HG03460 (cell line): ENCODE results near the gene MYLK.
"Not testable (repeated sequence)": the region's sequence is repeated elsewhere in the genome, so short reads cannot be mapped to it uniquely, and the experiment has no call there.

Experiments used
- ATAC-seq: cut with Tn5 transposase; IDR thresholded peaks from one replicate; pipeline ENCODE4 v1.9.1; 2021; ENCODE audit not compliant: unreplicated experiment

Gene MYLK

DNA sequence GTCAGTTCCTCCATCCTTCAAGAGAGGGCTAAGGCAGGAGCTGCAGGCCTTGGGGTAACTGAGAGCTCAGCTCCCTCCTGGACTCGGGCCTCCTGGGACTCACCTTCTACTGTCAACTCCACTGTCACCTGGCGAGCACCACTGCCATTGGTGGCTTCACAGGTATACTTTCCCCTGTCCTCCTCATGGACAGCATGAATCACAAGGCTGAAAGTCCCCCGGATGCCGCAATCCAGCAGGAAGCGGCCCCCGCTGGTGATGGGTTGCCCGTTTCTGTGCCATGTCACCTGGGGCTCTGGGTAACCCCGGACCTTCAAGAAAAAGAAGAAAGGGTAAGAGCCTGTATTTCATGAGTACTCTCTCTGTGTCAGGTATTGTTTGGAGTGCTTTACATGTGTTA lies 131.9 kb downstream of the MYLK start:
- no peak for ATAC-seq

DNA sequence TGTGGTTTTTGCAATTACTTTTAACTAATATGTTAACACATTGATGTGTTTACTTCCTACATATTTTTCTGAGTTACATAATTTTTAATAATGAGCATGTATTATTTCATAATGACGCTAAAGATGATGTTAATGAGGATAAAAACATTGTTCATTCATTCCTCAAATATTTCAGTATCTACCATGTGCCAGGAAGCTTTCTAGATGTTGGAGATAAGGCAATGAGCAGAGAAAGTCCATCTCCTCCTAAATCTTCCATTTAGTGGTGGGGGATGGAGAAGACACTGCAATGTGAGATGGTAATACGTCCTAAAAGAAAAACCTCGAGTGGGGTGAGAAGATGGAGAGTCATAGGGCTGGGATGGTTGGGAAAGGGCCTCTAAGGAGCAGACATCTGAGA lies 132.7 kb downstream of the MYLK start:
- ATAC-seq, result no peak

DNA sequence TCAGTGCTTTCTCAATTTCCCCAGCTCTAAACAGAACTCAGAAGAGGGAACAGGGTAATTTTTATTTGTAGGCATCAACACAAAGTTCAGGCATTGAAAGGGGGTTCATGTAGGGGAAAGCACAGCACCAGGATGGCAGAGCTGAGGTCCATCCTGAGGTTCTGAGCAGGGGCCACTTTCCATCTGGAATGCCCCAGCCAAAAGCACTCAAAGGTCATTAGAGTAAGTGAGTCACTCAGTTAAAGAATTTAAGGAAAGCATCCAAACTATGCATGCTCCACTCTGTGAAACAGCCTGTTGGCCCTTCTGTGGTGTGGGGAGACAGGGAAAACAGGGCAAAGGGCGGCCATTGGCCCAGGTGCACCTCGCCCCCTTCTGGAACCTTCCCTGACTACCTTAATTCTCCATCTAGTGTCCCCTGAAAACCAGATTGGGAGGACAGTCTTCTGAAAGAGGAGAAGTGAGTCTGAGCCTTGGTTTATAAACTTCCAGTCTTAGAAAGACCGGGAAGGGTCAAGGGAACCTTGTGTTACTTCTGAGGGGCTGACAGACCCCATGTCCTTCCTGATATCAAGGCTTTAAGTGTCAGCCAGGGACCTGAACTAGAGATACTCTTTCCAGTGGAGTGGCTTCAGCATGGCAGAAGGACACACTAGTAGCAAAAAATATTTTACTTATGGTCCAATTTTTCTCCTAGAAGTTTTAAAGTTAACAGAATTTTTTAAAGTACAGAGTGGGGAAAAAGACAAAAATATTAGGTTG lies 133.3 kb downstream of the MYLK start:
- ATAC-seq, result no peak

DNA sequence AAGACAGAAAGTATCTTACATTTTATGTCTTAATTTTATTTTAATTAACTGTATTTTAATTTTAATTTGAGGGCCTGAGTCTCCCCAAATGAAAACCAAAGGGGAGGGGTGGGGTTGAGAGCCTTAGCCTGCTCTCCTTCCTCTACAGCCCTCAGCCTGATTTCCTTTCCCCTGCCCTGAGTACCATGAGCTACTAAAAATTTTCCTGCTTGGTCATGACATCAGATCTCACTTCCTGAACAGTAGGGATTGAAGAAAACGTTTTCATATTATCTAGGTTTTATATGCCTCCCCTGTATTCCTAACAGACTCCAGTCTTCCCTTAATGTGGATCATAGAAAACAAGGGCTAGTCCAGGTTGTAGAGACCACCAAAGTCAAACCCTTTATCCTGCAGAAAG lies 133.9 kb downstream of the MYLK start:
- no peak for ATAC-seq

DNA sequence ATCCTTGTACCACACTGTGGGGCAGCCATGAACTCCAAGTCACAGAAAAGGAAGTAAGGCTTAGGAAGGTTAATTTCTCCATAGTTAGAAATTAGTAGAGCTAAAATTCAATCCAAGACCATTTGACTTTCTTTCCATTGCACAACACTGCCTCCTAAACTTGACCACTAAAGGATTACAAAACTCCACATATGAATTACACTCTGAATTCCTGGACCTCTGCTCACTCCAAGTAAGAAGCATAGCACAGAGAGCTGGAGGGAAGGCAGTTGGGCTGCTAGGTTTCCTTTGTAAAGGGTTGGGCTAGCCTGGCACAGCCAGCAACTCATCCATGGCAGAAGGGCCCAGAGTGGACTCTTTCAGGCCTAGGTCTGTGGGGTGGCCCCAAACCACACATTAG lies 134.4 kb downstream of the MYLK start:
- ATAC-seq, result no peak

DNA sequence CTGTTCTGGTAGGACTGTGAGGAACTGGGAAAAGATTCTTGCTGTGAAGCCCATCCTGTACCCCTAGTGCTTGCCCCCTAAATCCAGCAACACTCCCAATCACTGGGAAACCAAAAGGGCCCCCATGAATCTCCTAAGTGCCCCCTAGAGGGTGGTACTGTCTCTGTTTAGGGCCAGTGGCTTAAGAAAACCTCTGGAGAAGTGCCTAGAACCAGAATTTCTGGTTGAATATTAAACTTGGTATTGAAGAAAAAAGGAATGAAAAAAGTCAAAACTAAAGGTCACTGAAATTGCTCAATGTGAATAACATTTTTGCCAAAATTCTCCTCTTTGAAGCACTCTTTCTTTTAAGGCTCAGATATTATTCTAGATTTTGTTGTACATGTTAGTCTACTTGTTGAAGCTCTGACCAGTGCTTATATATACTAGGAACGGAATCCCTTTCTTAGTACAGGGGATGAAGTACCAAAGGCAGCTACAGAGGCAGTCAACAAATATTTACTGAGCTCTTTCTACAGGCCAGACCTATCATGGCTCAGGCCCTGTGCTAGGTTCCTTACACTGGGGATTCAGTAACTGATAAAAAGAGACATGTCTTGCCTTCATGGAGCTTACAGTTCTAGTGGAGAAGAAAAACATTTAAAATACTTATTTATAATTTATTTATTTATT lies 138.8 kb downstream of the MYLK start:
- ATAC-seq, result no peak

DNA sequence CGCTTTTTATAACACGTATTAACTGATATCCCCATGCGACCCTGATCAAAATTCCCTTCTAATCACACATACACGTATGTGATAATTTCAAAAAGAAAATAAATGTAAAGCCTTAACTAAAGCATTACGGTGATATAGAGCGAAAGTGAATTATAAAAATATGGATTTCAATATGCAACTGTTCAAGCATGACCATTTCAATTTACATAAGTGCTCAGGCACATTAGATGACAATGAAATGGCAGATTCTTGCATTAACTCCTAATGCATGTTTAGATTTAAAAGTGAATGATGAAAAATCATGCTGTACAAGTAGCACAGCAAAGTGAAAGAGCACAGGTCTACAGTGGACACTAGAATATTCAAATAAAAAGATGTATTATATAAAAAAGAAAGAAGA lies 140.1 kb downstream of the MYLK start:
- ATAC-seq, result no peak

DNA sequence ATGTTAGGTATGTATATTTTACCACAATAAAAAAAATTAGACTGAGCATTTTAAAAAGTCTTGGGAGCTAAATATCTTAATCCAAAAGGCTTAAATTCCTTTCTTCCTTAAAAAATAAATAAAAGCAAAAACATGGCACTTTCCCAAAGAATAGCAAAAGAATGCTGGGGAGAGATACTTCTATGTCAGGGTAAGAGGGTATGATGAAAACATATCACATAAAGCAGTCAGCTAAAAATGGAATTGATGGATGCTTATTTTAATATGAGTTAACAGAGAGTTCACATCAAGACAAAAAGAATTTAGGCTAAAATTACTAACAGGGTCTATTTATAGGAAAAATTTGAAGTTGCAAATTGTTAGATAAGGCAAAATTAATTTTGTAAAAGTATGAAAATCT lies 141.0 kb downstream of the MYLK start:
- no peak for ATAC-seq

DNA sequence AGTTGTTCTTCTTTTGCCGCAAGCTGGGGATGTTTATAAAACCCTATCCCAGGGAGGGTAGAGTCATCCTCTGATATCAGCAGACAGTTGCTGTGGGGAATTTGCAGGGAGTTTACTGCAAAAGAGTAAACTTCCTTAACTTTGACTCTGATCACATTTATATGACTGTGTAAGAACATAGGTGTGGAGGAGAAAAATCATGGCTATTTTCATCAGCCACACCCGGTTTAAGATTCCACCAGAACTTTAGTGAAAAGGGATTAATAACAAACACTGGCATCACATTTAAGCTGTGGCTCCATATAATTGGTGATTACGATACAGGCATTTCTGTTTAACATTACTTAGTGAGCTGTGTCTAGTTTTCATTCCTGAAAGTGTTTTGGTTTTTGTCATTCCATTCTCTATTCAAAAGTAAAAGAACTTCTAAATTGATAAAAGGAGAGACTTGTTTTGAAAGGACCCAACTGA lies 143.1 kb downstream of the MYLK start:
- no peak for ATAC-seq

DNA sequence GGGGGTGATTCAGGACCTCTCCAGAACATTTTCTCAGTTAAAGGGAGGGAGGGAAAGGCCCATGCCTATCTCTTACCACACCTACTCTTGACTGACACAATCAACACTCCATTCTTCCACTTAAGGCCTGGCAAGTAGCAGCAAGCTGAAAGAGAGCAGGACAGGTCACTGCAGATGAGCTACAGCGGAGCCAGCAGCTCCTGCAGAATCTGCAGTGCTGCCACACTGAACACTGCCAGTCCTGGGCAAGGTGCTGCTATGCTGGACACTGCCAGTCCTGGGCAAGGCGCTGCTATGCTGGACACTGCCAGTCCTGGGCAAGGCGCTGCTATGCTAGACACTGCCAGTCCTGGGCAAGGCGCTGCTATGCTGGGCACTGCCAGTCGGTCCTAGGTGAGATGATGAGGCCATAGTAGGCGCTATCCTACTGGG lies 143.7 kb downstream of the MYLK start:
- ATAC-seq, result no peak

DNA sequence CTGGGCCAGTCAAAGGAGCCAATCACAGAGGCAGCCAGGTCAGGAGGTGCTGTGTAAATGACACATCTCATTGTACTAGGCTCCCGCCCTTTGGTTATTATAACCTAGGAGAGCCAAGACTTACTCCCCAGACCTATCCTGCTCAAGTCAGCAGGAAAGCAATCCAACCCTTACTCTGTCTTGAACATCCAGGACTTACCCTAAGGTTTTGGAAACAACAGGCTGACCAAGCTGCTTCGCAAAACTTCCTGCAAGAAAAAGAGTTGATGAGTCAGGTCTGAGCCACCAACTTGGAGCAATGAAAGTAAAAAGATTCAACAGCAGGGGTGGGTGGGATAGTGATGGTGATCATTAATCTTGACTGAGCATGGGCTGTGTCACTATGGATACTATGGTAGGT lies 144.4 kb downstream of the MYLK start:
- no peak for ATAC-seq

DNA sequence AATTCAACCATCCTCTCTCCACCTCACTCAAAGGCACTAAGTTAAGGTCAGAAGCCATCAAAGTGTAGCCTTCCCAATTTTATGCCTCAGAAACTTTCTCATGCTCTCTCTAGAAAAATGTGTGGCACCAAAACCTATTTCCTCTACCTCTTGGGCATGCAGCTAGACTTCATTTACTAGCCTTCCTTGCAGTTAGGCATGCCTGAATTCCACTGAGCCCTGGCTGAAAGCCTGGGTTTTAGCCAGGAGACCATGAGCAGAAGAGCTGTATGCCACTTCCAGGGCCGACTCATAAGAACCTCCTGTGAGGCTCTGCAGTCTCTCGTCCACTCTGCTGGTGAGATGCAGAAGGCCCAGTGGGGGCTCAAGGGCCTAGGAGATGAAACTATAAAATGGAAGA lies 145.0 kb downstream of the MYLK start:
- no peak for ATAC-seq

DNA sequence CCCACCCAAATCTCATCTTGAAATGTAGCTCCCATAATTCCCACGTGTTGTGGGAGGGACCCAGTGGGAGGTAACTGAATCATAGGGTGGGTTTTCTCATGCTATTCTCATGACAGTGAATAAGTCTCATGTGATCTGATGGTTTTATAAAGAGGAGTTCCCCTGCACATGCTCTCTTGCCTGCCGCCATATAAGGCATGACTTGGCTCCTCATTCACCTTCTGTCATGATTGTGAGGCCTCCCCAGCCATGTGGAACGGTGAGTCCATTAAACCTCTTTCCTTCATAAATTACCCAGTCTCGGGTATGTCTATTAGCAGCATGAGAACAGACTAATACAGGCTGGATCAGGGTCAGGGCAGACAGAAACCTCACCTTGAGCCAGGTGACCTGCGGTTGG lies 145.6 kb downstream of the MYLK start:
- ATAC-seq, result not testable (repeated sequence)

DNA sequence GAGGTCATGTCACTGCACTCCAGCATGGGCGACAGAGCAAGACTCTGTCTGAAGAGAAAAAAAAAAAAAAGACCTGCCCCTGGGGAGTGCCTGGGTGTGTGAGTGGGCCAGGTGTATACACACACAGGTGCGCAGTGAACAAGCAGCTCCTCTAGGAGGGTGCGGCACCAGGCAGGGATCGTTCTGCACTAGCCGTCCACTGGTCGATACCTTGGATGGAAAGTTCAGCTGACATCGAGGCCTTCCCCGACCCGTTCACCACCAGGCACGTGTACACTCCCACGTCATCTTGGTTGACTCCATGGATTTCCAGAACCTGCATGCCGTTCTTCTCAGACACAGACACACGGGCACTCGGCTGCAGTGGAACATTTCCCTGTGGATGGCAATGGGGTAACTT lies 147.0 kb downstream of the MYLK start:
- ATAC-seq, result no peak

DNA sequence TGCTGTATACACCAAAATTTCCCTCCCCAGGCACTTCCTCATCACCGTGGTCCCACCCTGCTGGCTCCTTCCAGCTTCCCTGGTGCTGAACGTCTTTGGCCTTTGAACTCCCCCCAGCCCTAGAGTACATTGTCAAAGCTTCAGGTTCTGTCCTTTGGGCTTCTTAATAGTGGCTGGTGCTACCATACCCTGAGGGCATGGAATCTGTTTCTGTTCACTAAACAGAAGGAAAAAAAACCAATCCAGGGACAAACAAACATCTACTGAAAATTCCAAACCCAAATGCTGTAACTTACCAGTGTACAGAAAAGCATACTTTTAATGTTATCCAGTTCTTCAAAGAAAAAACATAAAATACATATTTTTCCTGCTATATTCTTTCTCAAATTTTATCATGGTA lies 148.7 kb downstream of the MYLK start:
- ATAC-seq, result no peak

DNA sequence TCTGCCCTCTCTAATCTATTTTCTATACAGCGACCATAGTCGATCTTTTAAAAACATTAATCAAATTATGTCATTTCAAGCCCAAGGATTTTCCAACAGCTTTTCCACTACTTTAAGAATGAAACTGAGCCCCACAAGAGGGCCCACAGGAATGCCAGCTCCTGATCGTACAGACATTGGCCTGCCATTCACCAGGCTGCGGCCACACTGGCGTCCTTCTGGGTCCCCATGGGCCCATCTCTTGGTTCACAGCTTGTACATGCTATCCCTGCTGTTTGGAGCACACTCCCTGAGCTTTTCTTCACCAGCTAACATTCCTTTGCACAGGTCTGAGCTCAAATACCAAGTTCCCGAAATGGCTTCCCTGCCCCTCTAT lies 149.6 kb downstream of the MYLK start:
- ATAC-seq, result no peak

DNA sequence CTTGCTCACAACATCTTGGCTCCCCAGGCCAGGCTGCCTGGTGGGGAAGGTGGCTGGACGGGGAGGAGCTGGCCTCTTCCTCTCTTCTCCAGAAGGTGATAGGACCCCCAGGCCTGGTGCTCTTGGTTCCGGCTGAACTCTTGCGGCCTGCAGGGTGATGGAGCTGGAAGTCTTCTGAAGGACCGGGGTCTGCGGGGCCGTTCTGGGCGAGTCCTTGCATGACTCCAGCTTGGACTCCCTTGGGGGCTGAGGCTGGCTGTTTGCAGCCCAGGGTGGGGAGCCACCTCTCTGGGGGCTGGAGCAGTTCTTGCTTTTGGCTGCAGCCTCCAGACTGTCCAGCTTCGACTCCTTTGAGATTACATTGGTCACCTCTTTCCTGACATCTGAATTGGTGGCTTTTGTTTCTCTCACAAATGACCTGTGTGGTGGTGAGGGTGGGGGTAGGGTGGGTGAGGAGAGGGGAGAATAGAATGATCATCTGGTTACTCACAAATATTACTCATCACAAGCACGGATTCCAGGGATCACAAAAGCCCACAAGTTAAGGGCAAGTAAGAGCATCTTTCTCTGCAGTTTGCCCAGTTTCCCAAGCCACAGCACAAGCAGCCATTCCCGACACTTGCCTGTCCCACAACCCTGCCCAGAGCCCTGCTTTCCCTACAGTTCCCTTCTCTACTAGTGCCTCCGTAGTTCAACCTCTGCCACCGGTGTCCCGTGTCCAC lies 150.2 kb downstream of the MYLK start:
- no peak for ATAC-seq

DNA sequence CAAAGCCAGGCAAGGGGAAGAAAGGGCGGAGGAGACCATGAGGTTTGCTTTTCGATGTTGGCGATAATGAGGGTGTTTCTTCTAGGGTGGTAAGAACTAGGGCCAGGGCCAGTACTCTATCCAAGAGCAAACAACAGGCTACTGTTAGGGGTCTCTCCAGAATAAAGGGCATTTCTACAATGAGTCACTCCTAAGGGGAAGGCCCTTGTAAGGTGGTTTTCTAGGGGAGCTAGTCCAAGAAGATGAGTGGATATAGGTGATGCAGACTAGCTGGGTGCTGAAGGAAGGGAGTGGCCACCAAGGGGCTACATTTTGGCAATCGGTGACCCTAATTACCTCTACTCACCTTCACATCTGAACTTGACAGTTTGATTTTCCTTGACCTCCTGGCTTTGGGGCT lies 150.8 kb downstream of the MYLK start:
- ATAC-seq, result no peak

DNA sequence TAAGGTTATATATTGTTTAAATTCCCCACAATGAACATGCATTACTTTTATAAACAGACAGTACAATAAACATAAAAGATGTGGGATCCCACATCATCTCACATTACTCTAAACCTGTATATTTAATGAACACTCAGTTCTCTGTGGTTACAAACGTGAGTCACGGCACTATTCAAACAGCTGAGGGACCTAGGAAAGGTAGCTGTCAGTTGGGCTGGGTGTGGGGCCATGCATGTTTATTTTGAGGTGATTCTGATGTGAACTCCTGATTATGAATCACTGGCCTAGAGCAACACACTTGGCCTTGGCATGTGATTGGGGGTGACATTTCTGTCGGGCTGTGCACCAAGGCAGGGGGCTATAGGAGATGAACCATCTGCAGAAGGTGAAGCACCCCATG lies 151.7 kb downstream of the MYLK start:
- ATAC-seq, result no peak

DNA sequence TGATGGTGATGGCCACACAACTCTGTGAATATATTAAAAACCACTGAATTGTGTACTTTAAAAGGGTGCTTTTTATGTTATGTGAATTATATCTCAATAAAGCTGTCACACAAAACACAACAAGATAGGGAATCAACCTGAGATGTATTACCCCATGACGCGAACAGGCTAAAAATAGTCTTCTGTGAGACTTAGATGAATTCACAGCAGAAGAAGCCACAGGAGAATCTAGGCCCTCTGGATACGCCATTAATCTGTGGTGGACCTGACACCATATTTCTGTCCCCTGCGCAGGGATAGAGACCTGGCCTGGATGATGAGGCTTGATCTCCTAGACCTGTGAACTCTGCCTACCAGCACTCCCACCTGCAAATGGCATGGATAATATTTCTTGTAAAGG lies 153.3 kb downstream of the MYLK start:
- ATAC-seq, result no peak

DNA sequence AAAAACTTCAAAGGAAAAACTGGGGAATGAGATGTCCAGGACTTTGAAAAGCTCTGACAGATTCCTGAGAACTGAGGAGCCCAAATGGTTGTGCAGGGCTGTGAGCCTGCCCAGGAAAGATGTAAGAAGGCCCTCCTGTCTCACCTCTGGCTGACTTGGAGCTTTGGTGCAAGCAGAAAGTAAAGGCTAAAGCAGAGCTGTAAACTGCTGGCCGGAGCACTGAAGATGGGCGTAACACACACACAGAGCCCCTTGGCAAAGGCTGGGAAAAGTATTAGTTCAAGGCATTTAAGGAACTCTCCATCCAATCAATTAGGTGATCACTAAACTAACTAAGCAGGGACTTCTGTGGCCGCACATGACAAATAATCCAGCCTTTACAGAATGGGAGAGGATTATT lies 155.1 kb downstream of the MYLK start:
- no peak for ATAC-seq

DNA sequence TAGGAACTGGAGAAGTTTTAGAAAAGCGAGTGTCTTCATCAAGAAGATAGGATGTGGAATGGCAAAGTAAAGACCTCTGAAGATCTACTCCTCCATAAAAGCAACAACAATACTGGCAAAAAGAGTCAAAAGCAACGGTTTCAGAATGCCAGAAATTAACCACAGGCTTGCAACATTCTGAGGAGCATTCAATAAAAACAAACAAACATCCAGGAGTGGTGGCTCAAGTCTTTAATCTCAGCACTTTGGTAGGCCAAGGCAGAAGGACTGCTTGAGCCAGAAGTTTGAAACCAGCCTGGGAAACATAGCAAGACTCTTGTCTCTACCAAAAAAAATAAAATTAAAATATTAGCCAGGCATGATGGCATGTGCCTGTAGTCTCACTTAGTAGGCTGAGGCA lies 156.1 kb downstream of the MYLK start:
- no peak for ATAC-seq
